HG03064 (cell line): ENCODE measurements around the gene DOCK9.

Experiments used
- ATAC-seq: cut with Tn5 transposase; IDR thresholded peaks from one replicate; pipeline ENCODE4 v1.9.1; 2021; ENCODE audit warnings: low read depth; ENCODE audit not compliant: unreplicated experiment

Gene DOCK9

GRCh38 chr13:98997738-98998641 is 20.1 kb upstream of the DOCK9 start:
- ATAC-seq = no peak

- ATAC-seq = no peak
These were observed 19.3 kb upstream of the DOCK9 start for GRCh38 chr13:98997011-98997730.

- no peak for ATAC-seq
These were observed 18.2 kb upstream of the DOCK9 start for GRCh38 chr13:98996046-98996445.

GRCh38 chr13:98994896-98995295 is 17.0 kb upstream of the DOCK9 start:
- ATAC-seq = no peak

- no peak for ATAC-seq
These were observed 16.2 kb upstream of the DOCK9 start for GRCh38 chr13:98994080-98994479.

GRCh38 chr13:98992355-98992754 is 14.5 kb upstream of the DOCK9 start:
- no peak for ATAC-seq

- no peak for ATAC-seq
These were observed 12.8 kb upstream of the DOCK9 start for GRCh38 chr13:98990701-98991100.

GRCh38 chr13:98989469-98990235 is 11.8 kb upstream of the DOCK9 start:
- no peak for ATAC-seq

- no peak for ATAC-seq
These were observed 10.9 kb upstream of the DOCK9 start for GRCh38 chr13:98988780-98989179.

GRCh38 chr13:98988277-98988676 is 10.4 kb upstream of the DOCK9 start:
- no peak for ATAC-seq

- ATAC-seq = no peak
These were observed 9.4 kb upstream of the DOCK9 start for GRCh38 chr13:98987275-98987674.

- no peak for ATAC-seq
These were observed 8.5 kb upstream of the DOCK9 start for GRCh38 chr13:98986226-98986846.

- ATAC-seq = no peak
These were observed 7.7 kb upstream of the DOCK9 start for GRCh38 chr13:98985591-98985990.

GRCh38 chr13:98984983-98985382 is 7.1 kb upstream of the DOCK9 start:
- ATAC-seq = no peak

GRCh38 chr13:98984118-98984517 is 6.3 kb upstream of the DOCK9 start:
- no peak for ATAC-seq

- ATAC-seq = no peak
These were observed 5.3 kb upstream of the DOCK9 start for GRCh38 chr13:98983182-98983581.

- ATAC-seq = no peak
These were observed 3.7 kb upstream of the DOCK9 start for GRCh38 chr13:98981369-98982080.

- no peak for ATAC-seq
These were observed 1.3 kb upstream of the DOCK9 start for GRCh38 chr13:98979012-98979660.

GRCh38 chr13:98978280-98978679 is 416 bp upstream of the DOCK9 start:
- ATAC-seq = no peak

- ATAC-seq = no peak
These were observed 923 bp downstream of the DOCK9 start for GRCh38 chr13:98976941-98977340.
